ENCODE measurements around the gene SLC37A4. TPM values are rescaled to one million over a fixed set of nuclear protein-coding genes. Genes with fewer than 3 reads are reported as not detected.

SLC37A4 gene
- polyA plus RNA-seq, 2 of the 4 experiments (the other 2 are of a cell fraction): 15.5 to 21.2 TPM

- Histone ChIP-seq H3K4me2 (no peak overlapping the region), H3K27ac (no peak overlapping the region), H3K4me1 (peaks cover 5% of the 10 kb centered on the region; the same call in 2 of the 3 replicates), H3K9me3 (no peaks in the 10 kb centered on the region), H3K4me3 (no peak overlapping the region)
- POLR2A ChIA-PET: no interaction called here
- TF ChIP-seq PHF8 (IDR thresholded peaks at IDR 0.05; ENCODE audit: borderline replicate concordance, low read depth) (no peak), HOXB13 (CRISPR knock-in tag; IDR thresholded peaks at IDR 0.05; ENCODE audit: low read depth) (no peak), HOXB5 (CRISPR knock-in tag; IDR thresholded peaks at IDR 0.05) (no peak), MAZ (IDR thresholded peaks at IDR 0.05; ENCODE audit: borderline replicate concordance, low read depth, low read length) (no peak), ZSCAN20 (CRISPR knock-in tag; IDR thresholded peaks at IDR 0.05) (no peak), POLR2A (IDR thresholded peaks at IDR 0.05; ENCODE audit: low read length) (no peak), CBX2 (IDR thresholded peaks at IDR 0.05; ENCODE audit: borderline replicate concordance, low read depth) (no peak), MAFK (IDR thresholded peaks at IDR 0.05; ENCODE audit: partially characterized antibody) (no peak), GATA3 (IDR thresholded peaks at IDR 0.05; ENCODE audit: borderline replicate concordance) (no peak), CHD4 (IDR thresholded peaks at IDR 0.05; ENCODE audit: borderline replicate concordance) (no peak), FOSL2 (IDR thresholded peaks at IDR 0.05) (no peak), FOSL2 (CRISPR knock-in tag; IDR thresholded peaks at IDR 0.05) (no peak), ZFP36 (IDR thresholded peaks at IDR 0.05; ENCODE audit: borderline replicate concordance, partially characterized antibody) (no peak), PBX3 (IDR thresholded peaks at IDR 0.05) (no peak)
- 88% methylated on average over 14 of the region's 17 CpGs for WGBS (ENCODE audit: missing lambda C conversion rate)
- DNase-seq (ENCODE audit: low read depth in 1 of 2, low spot score in 1 of 2) (no peak), ATAC-seq (no peak), FAIRE-seq (no peak)
- CTCF ChIA-PET: interaction anchor here (0.9 kb wide), 1 partner anchor 121 kb away, joined by 4 read pairs; no protein-coding TSS in a partner anchor
These were observed 20.9 kb upstream of the SLC37A4 start for GRCh38 chr11:119051440-119052162.

GRCh38 chr11:119049081-119049480, 18.4 kb upstream of the SLC37A4 start:
- POLR2A ChIA-PET: no interaction called here

GRCh38 chr11:119048644-119049043, 18.0 kb upstream of the SLC37A4 start:
- no peak overlapping the region for H3K4me2 ChIP-seq
- ChIA-PET CTCF (interaction anchor here (0.7 to 3.2 kb wide), 2 partner anchors 17 to 426 kb away, joined by 3 to 11 read pairs; partner anchors contain the start of gene SLC37A4), POLR2A (no interaction called here)
- H3K27ac ChIP-seq: no peak overlapping the region
- TF ChIP-seq POLR2A (IDR thresholded peaks at IDR 0.05; ENCODE audit: low read length): no peak
- TF ChIP-seq ZC3H11A (IDR thresholded peaks at IDR 0.05): no peak
- no peak for TF ChIP-seq CBX8 (IDR thresholded peaks at IDR 0.05)
- TF ChIP-seq POLR2AphosphoS2 (conservative IDR thresholded peaks at IDR 0.05; ENCODE audit: low read length): no peak
- no peak for TF ChIP-seq ZFP36 (IDR thresholded peaks at IDR 0.05; ENCODE audit: borderline replicate concordance, partially characterized antibody)
- no peak for TF ChIP-seq CEBPB (IDR thresholded peaks at IDR 0.05)
- TF ChIP-seq NFE2L2 (conservative IDR thresholded peaks at IDR 0.05; ENCODE audit: low read length): no peak
- TF ChIP-seq EP300 (IDR thresholded peaks at IDR 0.05): no peak
- H3K4me1 ChIP-seq: no peaks in the 10 kb centered on the region
- FAIRE-seq (no peak), DNase-seq (ENCODE audit: low read depth in 1 of 2, low spot score in 1 of 2) (no peak), ATAC-seq (no peak)
- WGBS (ENCODE audit: missing lambda C conversion rate): 98% methylated on average over 9 of the region's 9 CpGs
- no peaks in the 10 kb centered on the region for H3K9me3 ChIP-seq
- H3K4me3 ChIP-seq: no peak overlapping the region

More at GRCh38 chr11:119049081-119049480, 18.4 kb upstream of the SLC37A4 start:
- Histone ChIP-seq H3K27ac (no peak overlapping the region), H3K4me3 (no peak overlapping the region), H3K4me1 (no peaks in the 10 kb centered on the region), H3K4me2 (no peak overlapping the region), H3K9me3 (no peaks in the 10 kb centered on the region)
- TF ChIP-seq SMC3 (IDR thresholded peaks at IDR 0.05) (no peak), POLR2AphosphoS2 (conservative IDR thresholded peaks at IDR 0.05; ENCODE audit: low read length) (no peak), NR3C1 (IDR thresholded peaks at IDR 0.05) (no peak), HDAC2 (IDR thresholded peaks at IDR 0.05) (no peak), CEBPB (IDR thresholded peaks at IDR 0.05) (no peak), ZNF302 (CRISPR knock-in tag; IDR thresholded peaks at IDR 0.05) (no peak)
- no peak for ATAC-seq
- no peak for FAIRE-seq
- CTCF ChIA-PET: interaction anchor here (3.2 kb wide), 1 partner anchor 18 kb away, joined by 11 read pairs; the partner anchor contains the start of gene SLC37A4
- no peak for DNase-seq (ENCODE audit: low read depth in 1 of 2, low spot score in 1 of 2)
- 94% methylated on average over 6 of the region's 7 CpGs for WGBS (ENCODE audit: missing lambda C conversion rate)

Data from A549 (cell line).